ENCODE results near the gene MAPT.
"Not testable (repeated sequence)": the region's sequence is repeated elsewhere in the genome, so short reads cannot be mapped to it uniquely, and the experiment has no call there.

MAPT gene

GRCh38 chr17:45852535-45853297 lies 41.6 kb upstream of the MAPT start:
- H3K4me3 ChIP-seq (replicated peaks; ENCODE audit: low read depth, low read length) = no peak overlapping the region
- H3K27me3 ChIP-seq (replicated peaks; ENCODE audit: control insufficient read depth, insufficient read depth, low read length) = no peaks in the 10 kb centered on the region; the same call in none of the 2 replicates
- H3K36me3 ChIP-seq (ENCODE audit: control insufficient read depth, insufficient read depth, low read length) = no peaks in the 10 kb centered on the region
- DNase-seq (ENCODE audit: extremely low read depth, insufficient read length) = no peak
- TF ChIP-seq, protein P1, sequence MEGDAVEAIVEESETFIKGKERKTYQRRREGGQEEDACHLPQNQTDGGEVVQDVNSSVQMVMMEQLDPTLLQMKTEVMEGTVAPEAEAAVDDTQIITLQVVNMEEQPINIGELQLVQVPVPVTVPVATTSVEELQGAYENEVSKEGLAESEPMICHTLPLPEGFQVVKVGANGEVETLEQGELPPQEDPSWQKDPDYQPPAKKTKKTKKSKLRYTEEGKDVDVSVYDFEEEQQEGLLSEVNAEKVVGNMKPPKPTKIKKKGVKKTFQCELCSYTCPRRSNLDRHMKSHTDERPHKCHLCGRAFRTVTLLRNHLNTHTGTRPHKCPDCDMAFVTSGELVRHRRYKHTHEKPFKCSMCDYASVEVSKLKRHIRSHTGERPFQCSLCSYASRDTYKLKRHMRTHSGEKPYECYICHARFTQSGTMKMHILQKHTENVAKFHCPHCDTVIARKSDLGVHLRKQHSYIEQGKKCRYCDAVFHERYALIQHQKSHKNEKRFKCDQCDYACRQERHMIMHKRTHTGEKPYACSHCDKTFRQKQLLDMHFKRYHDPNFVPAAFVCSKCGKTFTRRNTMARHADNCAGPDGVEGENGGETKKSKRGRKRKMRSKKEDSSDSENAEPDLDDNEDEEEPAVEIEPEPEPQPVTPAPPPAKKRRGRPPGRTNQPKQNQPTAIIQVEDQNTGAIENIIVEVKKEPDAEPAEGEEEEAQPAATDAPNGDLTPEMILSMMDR (IDR thresholded peaks at IDR 0.05; ENCODE audit: insufficient read depth, low read length, poor library complexity, severe bottlenecking) = peak; percentile 88

DNA sequence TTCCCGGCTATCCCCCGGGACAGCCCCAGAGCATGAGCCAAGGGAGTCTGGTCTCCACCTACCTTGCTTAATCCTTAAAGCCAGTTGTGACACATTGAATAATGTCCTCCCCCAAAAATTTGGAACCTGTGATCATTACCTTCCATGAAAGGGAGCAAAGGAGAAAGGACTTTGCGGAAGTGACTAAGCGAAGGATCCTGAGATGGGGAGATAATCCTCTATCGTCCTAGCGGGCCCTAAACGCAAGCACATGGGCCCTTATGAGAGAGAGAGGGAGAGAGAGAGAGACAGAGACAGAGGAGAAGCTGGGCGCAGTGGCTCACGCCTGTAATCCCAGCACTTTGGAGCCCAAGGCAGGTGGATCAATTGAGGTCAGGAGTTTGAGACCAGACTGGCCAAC lies 40.1 kb upstream of the MAPT start:
- TF ChIP-seq, protein P1 (IDR thresholded peaks at IDR 0.05; ENCODE audit: insufficient read depth, low read length, poor library complexity, severe bottlenecking) = no peak
- Histone ChIP-seq H3K27me3 (replicated peaks; ENCODE audit: control insufficient read depth, insufficient read depth, low read length) (no peaks in the 10 kb centered on the region; the same call in none of the 2 replicates), H3K36me3 (ENCODE audit: control insufficient read depth, insufficient read depth, low read length) (no peaks in the 10 kb centered on the region; the same call in 1 of the 2 replicates), H3K4me3 (replicated peaks; ENCODE audit: low read depth, low read length) (no peak overlapping the region)
- DNase-seq (ENCODE audit: extremely low read depth, insufficient read length) = no peak

DNA sequence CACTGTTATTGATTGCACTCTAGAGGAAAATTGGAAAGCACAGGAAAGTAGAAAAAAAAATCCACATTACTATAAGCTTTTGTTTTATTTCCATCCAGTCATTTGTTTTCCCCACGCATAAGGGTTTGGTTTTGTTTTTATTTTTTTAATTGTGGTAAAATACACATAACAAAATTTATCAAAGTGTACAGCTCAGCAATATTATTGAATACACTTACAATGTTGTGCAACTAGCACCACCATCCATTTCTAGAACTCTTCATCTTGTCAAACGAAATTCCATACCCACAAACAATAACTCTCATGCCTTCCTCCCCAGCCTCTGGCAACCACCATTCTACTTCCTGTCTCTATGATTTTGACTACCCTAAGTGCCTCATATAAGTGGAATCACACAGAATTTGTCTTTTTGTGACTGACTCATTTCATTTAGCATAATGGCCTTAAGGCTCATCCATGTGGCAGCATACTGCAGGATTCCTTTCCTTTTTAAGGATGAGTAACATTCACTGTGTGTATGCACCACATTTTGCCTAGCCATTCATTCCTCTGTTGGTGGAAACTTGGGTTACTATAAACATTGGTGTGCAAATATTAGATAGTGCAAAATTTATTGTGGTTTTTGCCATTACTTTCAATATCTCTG lies 38.5 kb upstream of the MAPT start:
- no peak for DNase-seq (ENCODE audit: extremely low read depth, insufficient read length)
- H3K4me3 ChIP-seq (replicated peaks; ENCODE audit: low read depth, low read length) = no peak overlapping the region
- H3K36me3 ChIP-seq (ENCODE audit: control insufficient read depth, insufficient read depth, low read length) = no peaks in the 10 kb centered on the region; the same call in 1 of the 2 replicates
- TF ChIP-seq, protein P1 (IDR thresholded peaks at IDR 0.05; ENCODE audit: insufficient read depth, low read length, poor library complexity, severe bottlenecking) = no peak
- no peaks in the 10 kb centered on the region; the same call in none of the 2 replicates for H3K27me3 ChIP-seq (replicated peaks; ENCODE audit: control insufficient read depth, insufficient read depth, low read length)

DNA sequence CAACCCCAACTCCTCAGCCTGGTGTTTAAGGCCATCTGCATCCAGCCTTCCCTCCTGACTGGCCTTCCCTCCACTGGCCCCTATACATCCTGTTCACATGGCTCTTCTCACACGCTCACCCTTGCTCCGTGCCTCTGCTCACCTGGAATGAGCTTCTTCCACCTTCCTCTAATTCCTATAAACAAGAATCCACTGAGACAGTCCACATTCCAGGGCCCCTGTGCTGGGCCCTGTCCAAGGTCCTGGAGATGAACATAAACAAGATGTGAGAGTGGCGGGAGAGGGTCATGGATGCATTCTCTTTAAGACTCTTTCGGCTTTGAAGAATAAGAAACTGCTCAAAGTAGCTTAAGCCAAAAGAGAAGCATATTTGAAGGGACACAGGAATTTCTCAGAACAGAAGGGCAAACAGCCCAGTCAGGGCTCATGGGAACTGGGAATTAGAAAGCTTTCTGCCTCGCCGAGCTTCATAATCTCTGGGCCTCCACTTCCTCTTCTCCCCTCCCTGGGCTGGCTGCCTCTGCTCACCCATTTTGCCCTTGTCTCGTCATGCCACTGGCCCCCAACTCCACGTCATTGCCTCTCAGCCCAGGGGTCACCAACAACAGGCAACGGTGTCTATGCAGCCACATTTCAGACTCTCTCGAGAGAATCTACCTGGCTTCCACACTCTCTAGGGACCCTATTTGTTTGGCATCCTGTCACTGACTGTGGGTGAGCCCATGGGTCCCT lies 36.2 kb upstream of the MAPT start:
- TF ChIP-seq, protein P1 (IDR thresholded peaks at IDR 0.05; ENCODE audit: insufficient read depth, low read length, poor library complexity, severe bottlenecking) = no peak
- H3K4me3 ChIP-seq (replicated peaks; ENCODE audit: low read depth, low read length) = no peak overlapping the region
- no peaks in the 10 kb centered on the region; the same call in 1 of the 2 replicates for H3K36me3 ChIP-seq (ENCODE audit: control insufficient read depth, insufficient read depth, low read length)
- H3K27me3 ChIP-seq (replicated peaks; ENCODE audit: control insufficient read depth, insufficient read depth, low read length) = no peaks in the 10 kb centered on the region
- no peak for DNase-seq (ENCODE audit: extremely low read depth, insufficient read length)

DNA sequence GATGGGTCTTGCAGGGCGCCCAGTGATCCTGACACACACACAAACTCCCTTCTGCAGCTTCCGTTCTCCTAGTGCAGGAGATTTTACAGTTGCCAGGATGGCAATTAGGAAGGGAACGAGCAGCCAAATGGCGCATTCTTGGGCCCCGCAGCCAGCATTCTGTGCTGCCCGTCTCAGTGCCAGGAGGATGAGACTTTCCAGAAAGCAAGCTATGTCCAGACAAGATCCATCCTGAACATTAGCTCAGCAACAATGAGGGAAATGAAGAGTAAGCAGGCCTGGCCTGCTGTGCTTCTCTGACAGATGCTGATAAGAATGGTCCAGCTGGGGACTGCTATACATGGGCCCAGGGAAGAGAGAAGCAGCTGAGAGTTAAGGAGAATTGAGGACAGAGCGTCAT lies 33.2 kb upstream of the MAPT start:
- Histone ChIP-seq H3K4me3 (replicated peaks; ENCODE audit: low read depth, low read length) (no peak overlapping the region), H3K36me3 (ENCODE audit: control insufficient read depth, insufficient read depth, low read length) (no peaks in the 10 kb centered on the region; the same call in 1 of the 2 replicates), H3K27me3 (replicated peaks; ENCODE audit: control insufficient read depth, insufficient read depth, low read length) (no peaks in the 10 kb centered on the region)
- TF ChIP-seq, protein P1 (IDR thresholded peaks at IDR 0.05; ENCODE audit: insufficient read depth, low read length, poor library complexity, severe bottlenecking) = no peak
- DNase-seq (ENCODE audit: extremely low read depth, insufficient read length) = no peak

DNA sequence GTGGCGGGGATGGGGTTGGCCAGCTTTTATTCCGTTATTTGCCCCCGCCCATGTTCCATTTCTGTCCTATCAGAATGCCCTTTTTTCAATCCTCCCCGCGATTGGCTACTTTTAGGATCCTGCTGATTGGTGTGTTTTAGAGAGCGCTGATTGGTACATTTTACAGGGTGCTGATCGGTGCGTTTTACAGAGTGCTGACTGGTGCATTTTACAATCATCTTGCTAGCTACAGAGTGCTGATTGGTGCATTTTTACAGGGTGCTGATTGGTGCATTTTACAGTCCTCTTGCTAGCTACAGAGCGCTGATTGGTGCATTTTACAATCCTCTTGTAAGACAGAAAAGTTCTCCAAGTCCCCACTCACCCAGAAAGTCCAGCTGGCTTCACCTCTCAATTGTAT lies 32.2 kb upstream of the MAPT start:
- DNase-seq (ENCODE audit: extremely low read depth, insufficient read length); H3K27me3 ChIP-seq (replicated peaks; ENCODE audit: control insufficient read depth, insufficient read depth, low read length); H3K36me3 ChIP-seq (ENCODE audit: control insufficient read depth, insufficient read depth, low read length); H3K4me3 ChIP-seq (replicated peaks; ENCODE audit: low read depth, low read length): not testable (repeated sequence)

Data from GM06990 (cell line).